GM23338 (cell line): ENCODE data around the gene GPC6. TPM values are rescaled to one million over a fixed set of nuclear protein-coding genes. Genes with fewer than 3 reads are reported as not detected.

Experiments
- ATAC-seq: fragments of 200-7000 bp; cut with Tn5 transposase; 3 replicates; pipeline ENCODE4 v1.9.1; 2020
- DNase-seq: peaks from one replicate; pipeline ENCODE4 v3.0.0-alpha.2; 2015; ENCODE audit warnings: low spot score
- H2AFZ ChIP-seq: fragments of 200-600 bp; sonication (generic); 2 replicates; pipeline ENCODE4 v1.8.0; 2016; ENCODE audit warnings: antibody characterized with exemption, mild to moderate bottlenecking, moderate library complexity
- H3F3A ChIP-seq: fragments of 200-600 bp; sonication (generic); replicated peaks from 2 replicates; pipeline ENCODE4 v1.8.0; 2017; ENCODE audit warnings: antibody characterized with exemption, mixed run types, low read depth
- H3K27ac ChIP-seq: fragments of 200-600 bp; sonication (generic); 2 replicates; pipeline ENCODE4 v1.6.1; 2016; ENCODE audit warnings: low read depth
- H3K27me3 ChIP-seq: fragments of 200-600 bp; sonication (generic); 2 replicates; pipeline ENCODE4 v1.8.0; 2016; ENCODE audit warnings: mild to moderate bottlenecking, mixed run types, moderate library complexity; ENCODE audit not compliant: insufficient read depth
- H3K36me3 ChIP-seq: fragments of 200-600 bp; sonication (generic); 2 replicates; pipeline ENCODE4 v1.8.0; 2016; ENCODE audit warnings: mild to moderate bottlenecking; ENCODE audit not compliant: insufficient read depth
- H3K4me1 ChIP-seq: fragments of 200-600 bp; sonication (generic); 2 replicates; pipeline ENCODE4 v1.8.0; 2016; ENCODE audit warnings: mild to moderate bottlenecking, moderate library complexity; ENCODE audit not compliant: insufficient read depth
- H3K4me2 ChIP-seq: fragments of 200-600 bp; sonication (generic); 2 replicates; pipeline ENCODE4 v1.7.1; 2017; ENCODE audit warnings: mixed run types
- H3K4me3 ChIP-seq: fragments of 200-600 bp; sonication (generic); 2 replicates; pipeline ENCODE4 v1.6.1; 2016; ENCODE audit warnings: mixed run types
- H3K79me2 ChIP-seq: fragments of 200-600 bp; sonication (generic); replicated peaks from 2 replicates; pipeline ENCODE4 v1.8.0; 2017; ENCODE audit warnings: mild to moderate bottlenecking; ENCODE audit not compliant: insufficient read depth
- H3K9me2 ChIP-seq: fragments of 200-600 bp; sonication (generic); 2 replicates; pipeline ENCODE4 v1.8.0; 2017; ENCODE audit not compliant: insufficient read depth
- H4K20me1 ChIP-seq: fragments of 200-600 bp; sonication (generic); replicated peaks from 2 replicates; pipeline ENCODE4 v1.8.0; 2017; ENCODE audit warnings: mild to moderate bottlenecking; ENCODE audit not compliant: insufficient read depth
- H3K27ac Mint-ChIP-seq: 2 replicates; pipeline ENCODE4 v1.8.0; 2020; ENCODE audit warnings: inconsistent platforms, mild to moderate bottlenecking, moderate library complexity, mixed read lengths
- H3K27me3 Mint-ChIP-seq: 3 replicates; pipeline ENCODE4 v1.8.0; 2022; ENCODE audit warnings: low read depth, mild to moderate bottlenecking, moderate library complexity, mixed read lengths, inconsistent platforms; ENCODE audit not compliant: insufficient read depth, poor library complexity
- H3K36me3 Mint-ChIP-seq: 3 replicates; pipeline ENCODE4 v1.8.0; 2021; ENCODE audit warnings: low read depth, mild to moderate bottlenecking, inconsistent platforms, moderate library complexity, mixed read lengths
- H3K4me1 Mint-ChIP-seq: 3 replicates; pipeline ENCODE4 v1.8.0; 2020; ENCODE audit warnings: mild to moderate bottlenecking, inconsistent platforms, mixed read lengths
- H3K4me3 Mint-ChIP-seq: 3 replicates; pipeline ENCODE4 v1.8.0; 2021; ENCODE audit warnings: moderate library complexity, mild to moderate bottlenecking, inconsistent platforms, mixed read lengths
- H3K9me3 Mint-ChIP-seq: 3 replicates; pipeline ENCODE4 v1.8.0; 2020; ENCODE audit warnings: moderate library complexity, mild to moderate bottlenecking, inconsistent platforms, mixed read lengths
- CREB1 ChIP-seq: fragments of 250-450 bp; sonication (Bioruptor Pico); IDR thresholded peaks from 2 replicates; pipeline ENCODE4 v1.5.0; 2020; ENCODE audit warnings: low read depth, mild to moderate bottlenecking, moderate library complexity
- CTCF ChIP-seq, 2 experiments: fragments of 200-600 bp in 1 of 2; sonication (generic) in 1 of 2; conservative IDR thresholded peaks; 2 replicates each; pipeline versions ENCODE4 v1.5.1 to v1.6.1; 2016 to 2017; ENCODE audit warnings: antibody characterized with exemption in 2 of 2, low read depth in 2 of 2, mild to moderate bottlenecking in 2 of 2, moderate library complexity in 1 of 2
- ETS1 ChIP-seq: IDR thresholded peaks from 2 replicates; pipeline ENCODE4 v1.6.1; 2016; ENCODE audit warnings: antibody characterized with exemption
- EZH2 ChIP-seq: fragments of 200-600 bp; sonication (generic); IDR thresholded peaks from one replicate; pipeline ENCODE4 v1.8.0; 2017; ENCODE audit warnings: antibody characterized with exemption, mild to moderate bottlenecking, low read depth; ENCODE audit not compliant: unreplicated experiment
- EZH2phosphoT487 ChIP-seq: fragments of 200-600 bp; sonication (generic); IDR thresholded peaks from one replicate; pipeline ENCODE4 v1.8.1; 2018; ENCODE audit warnings: antibody characterized with exemption; ENCODE audit not compliant: unreplicated experiment
- JUNB ChIP-seq: IDR thresholded peaks from one replicate; pipeline ENCODE4 v1.6.1; 2016; ENCODE audit warnings: antibody characterized with exemption; ENCODE audit not compliant: unreplicated experiment
- NANOG ChIP-seq: IDR thresholded peaks from 2 replicates; pipeline ENCODE4 v1.6.1; 2016; ENCODE audit warnings: antibody characterized with exemption, borderline replicate concordance
- POLR2AphosphoS5 ChIP-seq: IDR thresholded peaks from 2 replicates; pipeline ENCODE4 v1.6.1; 2016; ENCODE audit warnings: antibody characterized with exemption, low read depth
- REST ChIP-seq: IDR thresholded peaks from one replicate; pipeline ENCODE4 v1.6.1; 2018; ENCODE audit warnings: antibody characterized with exemption; ENCODE audit not compliant: unreplicated experiment
- STAT1 ChIP-seq: IDR thresholded peaks from one replicate; pipeline ENCODE4 v1.6.1; 2016; ENCODE audit warnings: antibody characterized with exemption; ENCODE audit not compliant: unreplicated experiment
- ZNF114 ChIP-seq: fragments of 250-450 bp; sonication (Bioruptor Pico); IDR thresholded peaks from 2 replicates; pipeline ENCODE4 v1.5.0; 2020; ENCODE audit warnings: mild to moderate bottlenecking, moderate library complexity
- ZNF331 ChIP-seq: fragments of 250-450 bp; sonication (Bioruptor Pico); IDR thresholded peaks from 2 replicates; pipeline ENCODE4 v1.5.0; 2020; ENCODE audit warnings: low read depth, mild to moderate bottlenecking, moderate library complexity
- ZNF462 ChIP-seq: fragments of 250-450 bp; sonication (Bioruptor Pico); IDR thresholded peaks from 2 replicates; pipeline ENCODE4 v1.5.0; 2020; ENCODE audit warnings: mild to moderate bottlenecking, moderate library complexity
- polyA plus RNA-seq: library from polyadenylated mRNA; unstranded; fragments of >200 nt; fragmentation: Nextera tagmentation; extraction: Ambion mirVana; gene quantifications from 2 replicates; pipeline ENCODE4 v1.2.1, GENCODE V29; 2016
- total RNA-seq: library from RNA; depleted of rRNA; stranded (reverse); fragments of >200 nt; shearing (Covaris generic); gene quantifications from 2 replicates; pipeline ENCODE4 v1.2.3, GENCODE V29; 2014

The GPC6 gene
- total and polyA plus RNA-seq, 2 experiments from 2014 or later, result 6.4 to 28.6 TPM

GRCh38 chr13:93525087-93525486 lies 298.5 kb downstream of the GPC6 start:
- Histone ChIP-seq H3K27ac (0 out of 2 replicates have a peak overlapping the region, but pooled peaks have one; percentile 4), H3F3A (no peaks in the 10 kb centered on the region), H3K4me3 (peak overlapping the region; percentile 12; the same call in 1 of the 2 replicates), H3K9me2 (no peaks in the 10 kb centered on the region), H4K20me1 (no peaks in the 10 kb centered on the region), H3K4me1 (peaks cover 55% of the 10 kb centered on the region), H3K4me2 (peak overlapping the region; percentile 63), H3K36me3 (no peaks in the 10 kb centered on the region), H3K79me2 (no peaks in the 10 kb centered on the region; the same call in 1 of the 2 replicates), H3K27me3 (no peaks in the 10 kb centered on the region), H2AFZ (no peak overlapping the region)
- no peaks in the 10 kb centered on the region for H3K9me3 Mint-ChIP-seq
- peaks cover 52% of the 10 kb centered on the region for H3K4me1 Mint-ChIP-seq
- TF ChIP-seq JUNB (no peak), NANOG (no peak), ZNF114 (CRISPR knock-in tag) (no peak), EZH2phosphoT487 (no peak), EZH2 (no peak), ETS1 (no peak), ZNF462 (CRISPR knock-in tag) (no peak), STAT1 (no peak), POLR2AphosphoS5 (no peak), REST (no peak), CREB1 (CRISPR knock-in tag) (no peak), ZNF331 (no peak), CTCF (conservative IDR thresholded peaks at IDR 0.05; ENCODE audit: low read depth in 2 of 2) (no peak)
- H3K36me3 Mint-ChIP-seq, result no peaks in the 10 kb centered on the region
- DNase-seq, result no peak
- H3K4me3 Mint-ChIP-seq, result peak overlapping the region; percentile 17; the same call in 1 of the 3 replicates
- H3K27ac Mint-ChIP-seq, result peak overlapping the region; percentile 9; the same call in 1 of the 2 replicates
- no peaks in the 10 kb centered on the region for H3K27me3 Mint-ChIP-seq
- ATAC-seq, result no peak
